ENCODE results near the gene USP10.

The USP10 gene

DNA sequence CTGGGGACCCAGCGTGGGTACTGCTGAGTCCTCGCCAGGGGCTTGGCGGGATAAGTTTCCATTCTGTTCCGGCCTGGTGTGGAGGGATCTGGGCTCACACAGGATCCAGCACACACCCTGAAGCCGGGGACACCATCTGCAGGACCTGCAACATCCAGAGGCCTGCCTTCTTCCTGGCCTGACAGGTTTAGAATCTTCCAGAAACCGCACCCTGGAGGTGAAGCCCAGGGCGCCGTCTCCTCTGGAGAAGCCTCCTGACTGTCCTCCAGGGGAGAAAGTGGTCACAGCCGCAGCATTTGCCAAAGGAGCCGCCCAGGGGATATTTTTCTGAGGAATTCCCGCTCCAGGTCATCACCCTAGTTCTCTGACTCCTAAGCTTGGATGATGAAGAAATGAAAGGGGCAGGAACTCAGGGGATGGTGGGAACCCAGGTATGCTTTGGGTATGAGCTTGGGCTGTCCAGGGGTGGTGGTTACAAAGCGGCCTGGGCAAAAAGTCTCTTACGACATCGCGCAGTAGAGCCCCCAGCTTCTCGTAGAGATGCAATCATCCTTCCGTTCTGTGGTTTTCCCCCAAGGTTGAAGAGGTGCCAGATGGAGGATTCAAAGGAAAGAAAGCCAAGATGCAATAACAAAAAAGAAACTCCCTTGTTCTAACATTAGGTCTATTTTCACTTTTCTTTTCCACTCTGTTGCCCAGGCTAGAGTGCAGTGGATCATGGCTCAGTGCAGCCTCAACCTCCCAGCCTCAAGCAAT is 110.9 kb downstream of the USP10 start:
- peak; percentile 33 for DNase-seq

DNA sequence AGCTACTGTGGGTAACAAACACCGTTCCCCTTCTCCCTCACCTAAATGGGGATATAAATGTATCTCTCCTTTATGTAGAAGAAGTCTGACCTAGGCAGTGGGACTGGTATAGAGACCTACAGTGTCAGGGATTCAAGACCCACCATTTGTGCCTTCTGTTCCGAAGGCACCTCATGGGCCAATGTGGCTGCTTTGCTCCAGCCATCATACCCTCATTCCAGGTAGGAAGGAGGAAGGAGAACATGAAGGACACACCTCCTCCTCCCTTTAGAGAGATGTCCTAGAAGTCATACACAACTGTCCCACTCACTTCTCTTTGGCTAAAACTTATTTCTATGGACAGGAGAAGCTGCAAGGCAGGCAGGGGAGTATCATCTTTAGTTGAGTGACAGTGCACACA is 111.7 kb downstream of the USP10 start:
- DNase-seq, result no peak

DNA sequence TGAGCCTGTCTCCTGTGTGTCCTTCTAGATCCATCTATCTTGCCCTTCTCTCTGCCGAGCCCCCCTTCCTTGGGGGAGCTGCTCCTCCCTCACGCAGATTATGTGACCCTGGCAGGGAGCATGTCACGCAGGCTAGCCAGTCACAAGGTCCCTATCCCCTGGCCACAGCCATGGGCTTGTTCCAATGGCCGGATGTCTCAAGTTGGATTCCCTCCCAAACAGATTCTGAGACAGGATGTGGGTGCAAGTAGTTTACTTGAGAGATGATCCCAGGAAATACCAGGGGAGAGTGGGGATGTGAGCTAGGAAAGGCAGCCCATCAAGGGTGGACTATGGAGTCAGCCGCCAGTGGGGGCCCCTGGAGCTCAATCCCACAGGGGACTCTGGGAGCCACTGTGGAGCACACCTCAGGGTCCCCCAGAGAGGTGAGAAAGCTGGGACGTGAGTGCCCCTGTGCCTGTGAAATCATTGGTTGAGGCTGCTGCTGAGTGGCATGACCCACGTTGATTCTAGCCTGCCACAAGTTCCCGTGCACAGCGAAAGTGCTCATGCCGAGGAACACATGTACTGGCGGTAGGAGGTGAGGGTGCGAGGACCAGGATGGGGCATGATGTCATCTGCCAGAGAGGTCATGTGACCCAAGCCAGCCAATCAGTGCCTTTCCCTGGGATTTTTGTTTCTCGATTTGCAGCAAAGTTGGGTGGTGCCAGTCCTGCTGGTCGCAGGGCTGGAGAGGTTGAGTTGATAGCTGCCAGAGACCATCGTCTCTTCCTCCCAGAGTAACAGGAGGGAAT is 113.5 kb downstream of the USP10 start:
- no peak for DNase-seq

DNA sequence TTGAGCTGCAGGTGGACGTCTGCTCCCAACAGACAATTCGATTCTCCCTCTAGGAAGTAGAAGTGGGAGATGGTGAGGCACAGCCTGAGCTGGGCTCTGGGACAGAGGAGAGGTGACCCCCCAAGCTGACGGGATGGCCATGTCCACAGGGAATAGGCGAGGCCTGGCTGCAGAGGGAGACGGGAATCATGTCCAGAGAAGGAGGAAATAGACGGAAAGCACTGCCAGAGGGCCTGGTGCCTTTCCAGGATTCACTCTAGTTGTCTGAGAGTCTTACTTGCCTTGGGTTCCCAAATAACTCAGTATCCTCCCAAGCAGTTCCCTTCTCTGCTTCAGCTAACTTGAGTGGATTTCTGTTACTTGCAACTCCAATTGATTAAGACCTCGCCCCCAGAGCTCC is 115.7 kb downstream of the USP10 start:
- DNase-seq, result no peak

DNA sequence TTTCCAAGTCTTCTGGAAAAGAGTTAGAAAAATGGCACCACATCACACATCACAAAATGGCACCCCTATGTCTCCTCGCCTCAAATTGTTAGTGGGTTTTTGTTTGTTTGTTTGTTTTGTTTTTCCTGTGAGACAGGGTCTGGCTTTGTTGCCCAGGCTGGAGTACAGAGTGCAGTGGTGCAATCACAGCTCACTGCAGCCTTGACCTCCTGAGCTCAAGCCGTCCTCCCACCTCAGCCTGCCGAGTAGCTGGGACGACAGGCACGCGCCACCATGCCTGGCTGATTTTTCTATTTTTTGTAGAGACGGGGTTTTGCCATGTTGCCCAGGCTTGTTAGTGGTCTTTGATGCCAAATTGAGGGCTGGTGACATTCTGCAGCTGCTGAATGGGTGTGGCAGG is 116.2 kb downstream of the USP10 start:
- no peak for DNase-seq

DNA sequence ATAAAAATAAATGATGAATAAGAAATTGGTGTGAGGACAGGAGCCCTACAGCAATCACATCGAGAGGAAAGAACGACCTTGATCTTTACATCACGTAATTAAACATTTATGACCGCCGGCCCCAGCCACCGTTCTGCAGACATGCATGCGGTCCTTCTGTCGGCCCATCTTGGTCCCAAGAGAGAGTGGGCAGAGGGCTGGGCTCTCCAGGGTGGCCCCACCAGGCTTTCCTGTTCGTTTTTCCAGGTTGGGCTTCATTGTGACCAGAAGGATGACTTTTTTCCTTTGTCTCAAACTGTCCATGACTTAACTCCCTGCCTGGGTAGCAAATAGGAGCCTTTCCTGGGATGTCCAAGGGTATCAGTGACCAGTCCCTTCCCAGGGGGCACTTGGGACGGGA is 116.7 kb downstream of the USP10 start:
- DNase-seq, result no peak

DNA sequence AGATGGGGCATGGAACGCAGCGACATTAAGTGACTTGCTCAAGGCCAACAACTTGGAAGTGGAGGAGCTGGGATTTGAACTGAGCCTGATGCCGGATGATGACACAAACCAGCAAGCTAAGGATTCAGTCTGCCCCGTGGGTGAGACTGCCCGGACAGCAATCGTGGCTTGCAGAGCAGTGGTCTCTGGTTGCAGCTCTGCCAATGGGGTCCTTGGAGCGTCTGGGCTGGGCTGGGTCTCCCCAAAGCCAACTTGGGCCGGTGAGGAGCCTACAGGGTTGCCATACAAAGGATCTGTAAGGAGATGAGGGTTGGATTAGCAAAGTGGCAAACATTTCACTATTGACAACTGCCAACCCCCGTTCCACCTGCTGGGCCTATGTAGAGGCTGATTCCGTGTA is 117.4 kb downstream of the USP10 start:
- DNase-seq, result no peak

DNA sequence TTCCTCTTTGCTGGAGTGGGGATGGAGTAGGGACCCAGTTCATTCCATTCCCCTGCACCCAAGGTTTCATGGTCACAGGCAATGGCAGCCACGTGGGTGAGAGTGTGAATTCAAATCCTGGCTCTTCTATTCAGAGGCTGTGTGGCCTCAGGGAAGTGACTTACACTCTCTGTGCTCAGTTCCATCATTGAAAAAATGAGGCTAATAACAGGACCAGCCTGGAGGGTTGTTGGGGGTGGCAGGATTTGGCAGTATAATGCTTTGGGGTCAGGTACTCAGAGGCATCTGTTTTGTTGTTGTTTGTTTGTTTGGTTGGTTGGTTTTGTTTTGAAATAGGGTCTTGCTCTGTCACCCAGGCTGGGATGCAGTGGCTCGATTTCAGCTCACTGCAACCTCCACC is 117.8 kb downstream of the USP10 start:
- no peak for DNase-seq

DNA sequence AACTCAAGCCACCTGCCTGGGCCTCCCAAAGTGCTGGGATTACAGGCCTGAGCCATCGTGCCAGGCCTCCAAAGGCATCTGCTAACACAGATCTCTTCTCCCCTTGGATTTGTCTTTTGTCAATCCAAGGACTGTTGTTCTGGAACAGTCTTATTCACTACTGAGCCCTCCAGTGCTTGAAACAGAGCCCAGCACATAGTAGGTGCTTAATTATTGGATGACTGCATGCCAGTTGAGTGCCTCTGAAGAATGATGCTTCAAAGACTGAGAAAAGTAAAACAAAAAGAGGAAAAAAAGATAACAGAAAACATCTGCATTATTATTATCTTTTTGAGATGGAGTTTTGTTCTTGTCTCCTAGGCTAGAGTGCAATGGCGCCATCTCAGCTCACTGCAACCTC is 118.3 kb downstream of the USP10 start:
- DNase-seq, result no peak

DNA sequence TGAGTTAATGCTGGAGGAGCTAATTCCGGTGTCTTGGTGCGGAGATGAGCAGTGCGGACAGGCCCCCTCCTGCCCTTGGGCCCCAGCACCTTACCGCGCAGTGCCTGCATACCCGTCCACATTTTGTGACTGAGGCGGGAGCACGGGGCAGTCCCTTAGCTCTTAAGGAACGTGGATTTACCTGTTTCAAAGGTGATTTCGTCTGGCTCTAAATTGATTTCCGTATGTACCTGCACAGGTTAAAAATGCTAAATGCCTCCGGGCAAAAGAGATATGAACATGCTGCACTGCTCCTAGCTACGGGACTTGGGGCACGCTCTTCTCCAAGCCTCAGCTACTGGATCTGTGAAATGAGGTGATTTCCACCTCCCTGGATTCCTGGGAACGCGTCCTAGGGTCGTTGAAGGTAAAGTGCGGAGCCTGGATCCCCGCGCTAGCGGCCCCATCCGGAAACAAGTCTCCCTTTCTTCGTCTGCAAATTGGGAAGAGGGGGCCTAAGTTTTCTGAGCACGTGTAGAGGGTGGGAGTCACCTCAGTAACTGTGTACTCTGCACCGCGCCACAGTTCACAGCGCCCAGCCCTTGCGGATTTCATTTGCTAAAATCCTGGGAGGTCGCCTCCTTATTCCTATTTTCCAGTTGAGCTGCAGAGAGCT is 119.3 kb downstream of the USP10 start:
- DNase-seq, result no peak

DNA sequence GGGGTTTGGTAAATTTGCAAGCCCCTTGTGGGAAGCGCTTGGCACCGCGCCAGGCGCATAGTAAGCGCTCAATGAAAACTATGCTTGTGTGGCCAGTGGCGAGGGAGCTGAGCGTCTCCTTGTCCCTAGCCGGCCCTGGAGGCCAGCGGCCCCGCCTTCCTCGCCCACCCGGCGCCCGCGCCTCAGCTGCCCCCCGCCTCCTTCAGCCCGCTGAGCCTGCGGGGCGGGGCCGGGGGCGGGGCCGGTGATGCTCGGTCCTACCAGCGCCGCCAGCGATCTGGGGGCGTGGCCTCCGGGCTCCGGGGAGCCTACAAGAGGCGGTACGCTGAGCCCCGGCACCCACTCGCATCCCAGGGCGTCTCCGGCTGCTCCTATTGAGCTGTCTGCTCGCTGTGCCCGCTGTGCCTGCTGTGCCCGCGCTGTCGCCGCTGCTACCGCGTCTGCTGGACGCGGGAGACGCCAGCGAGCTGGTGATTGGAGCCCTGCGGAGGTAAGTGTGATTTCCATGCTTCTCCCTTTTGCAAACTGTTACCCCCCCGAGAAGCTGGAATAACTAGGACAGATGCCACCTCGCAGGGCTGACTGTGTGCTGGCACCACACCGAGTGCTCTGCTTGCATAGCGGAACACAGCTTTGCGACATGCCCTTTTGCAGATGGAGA is 120.0 kb downstream of the USP10 start, which contains the start of gene CRISPLD2:
Gene CRISPLD2, plus strand, starts transcription at position 342 of the 661 bp plus-strand sequence. CDS start 18,511 bp downstream, outside the sequence.
- peak; percentile 92 for DNase-seq

DNA sequence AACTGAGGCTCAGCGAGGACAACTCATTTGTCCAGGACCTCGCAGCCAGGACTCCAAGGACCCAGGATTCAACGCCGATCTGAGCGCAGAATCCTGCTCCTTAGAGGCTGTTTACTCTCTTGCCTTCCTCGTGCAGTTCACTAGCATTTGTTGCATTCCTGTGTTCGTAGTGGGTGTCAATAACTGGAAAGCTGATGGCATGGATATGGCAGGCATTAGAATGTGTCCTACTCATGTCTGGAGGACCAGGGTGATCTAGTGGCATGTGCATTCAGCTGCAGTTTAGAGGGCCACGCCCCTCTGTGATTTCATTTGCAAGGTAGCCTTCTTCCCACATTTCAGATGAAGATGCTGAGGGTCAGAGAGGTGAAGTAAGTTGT is 120.5 kb downstream of the USP10 start:
- no peak for DNase-seq

DNA sequence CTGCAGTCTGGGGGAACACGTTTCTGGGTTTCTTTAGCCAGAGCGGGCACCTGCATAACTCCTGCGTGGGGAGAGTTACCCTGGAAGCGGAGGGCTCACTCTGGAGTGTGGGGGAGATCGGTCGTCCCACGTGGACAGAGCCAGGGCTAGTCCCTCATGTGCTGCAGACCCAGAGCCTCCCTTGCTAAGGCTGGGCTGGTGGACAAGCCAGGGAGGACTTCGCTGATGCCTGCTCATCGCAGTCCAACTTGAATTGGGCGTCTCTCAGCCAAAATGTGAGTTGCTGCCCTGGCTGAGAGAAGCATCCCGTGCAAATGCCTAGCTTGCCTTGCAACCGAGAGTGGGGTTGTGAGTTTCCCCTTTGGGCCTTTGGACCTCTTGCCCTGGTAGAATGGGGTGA is 121.0 kb downstream of the USP10 start:
- DNase-seq, result no peak

DNA sequence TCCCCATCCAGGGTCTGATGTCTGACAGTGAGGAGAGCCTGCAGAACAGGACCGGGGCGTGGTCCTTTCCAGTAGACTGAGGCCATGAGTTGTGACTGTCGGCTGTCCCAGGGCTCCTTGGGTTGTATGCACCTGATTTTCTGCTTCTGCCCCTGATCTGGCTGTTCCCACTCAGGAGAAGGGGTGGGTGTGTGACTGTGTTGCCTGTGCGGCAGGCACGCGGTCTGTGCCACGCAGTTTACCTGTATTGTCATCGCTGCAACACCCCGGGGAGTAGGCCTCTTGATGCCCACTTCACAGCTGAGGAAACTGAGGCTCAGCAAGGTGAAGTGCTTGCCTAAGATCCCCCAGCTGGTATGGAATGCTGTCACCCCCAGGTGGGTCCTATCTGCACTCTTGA is 121.4 kb downstream of the USP10 start:
- DNase-seq, result no peak

DNA sequence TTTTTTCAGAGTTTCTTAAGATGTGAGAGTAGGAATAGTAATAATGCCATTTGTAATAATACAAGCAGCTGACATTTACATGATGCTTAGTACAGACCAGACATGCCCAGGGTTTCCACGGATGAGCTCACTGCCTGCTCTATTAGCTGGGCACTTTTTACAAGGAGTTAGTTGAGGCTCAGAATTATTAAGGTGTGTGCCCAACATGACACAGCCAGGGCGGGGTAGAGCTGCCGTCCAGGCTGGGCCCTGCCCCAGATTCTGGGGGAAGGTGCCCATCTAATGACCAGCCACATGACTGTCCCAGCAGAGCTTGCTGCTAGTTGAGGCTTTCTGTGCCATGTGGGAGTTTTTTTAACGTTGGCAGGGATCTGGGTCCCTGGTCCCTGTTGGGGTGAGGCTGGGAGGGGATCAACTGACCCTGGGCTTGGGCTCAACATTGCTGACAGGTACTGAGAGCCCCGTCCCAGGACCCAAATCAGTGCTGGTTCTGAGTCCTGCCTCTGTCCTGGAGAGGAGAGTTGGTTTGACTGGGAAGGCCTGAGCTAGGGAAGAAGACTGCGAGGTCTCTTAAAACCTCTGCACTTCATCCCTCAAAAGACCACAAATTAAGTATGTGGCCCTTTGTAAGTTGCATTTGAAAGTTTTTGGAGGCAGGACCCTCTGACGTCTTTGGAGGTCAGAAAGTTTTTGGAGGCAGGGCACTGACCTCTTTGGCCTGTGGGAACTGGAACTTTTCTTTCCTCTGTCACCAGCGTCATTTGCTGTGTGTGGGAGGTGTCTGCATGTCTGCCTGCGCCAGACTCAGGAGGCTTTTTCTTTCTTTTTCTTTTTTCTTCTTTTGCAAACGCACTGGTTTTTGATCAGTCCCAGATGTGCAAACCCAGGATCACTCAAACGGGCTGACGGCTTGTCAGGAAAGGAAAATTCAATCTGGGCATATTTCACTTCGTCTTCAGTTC is 122.2 kb downstream of the USP10 start:
- DNase-seq, result no peak

DNA sequence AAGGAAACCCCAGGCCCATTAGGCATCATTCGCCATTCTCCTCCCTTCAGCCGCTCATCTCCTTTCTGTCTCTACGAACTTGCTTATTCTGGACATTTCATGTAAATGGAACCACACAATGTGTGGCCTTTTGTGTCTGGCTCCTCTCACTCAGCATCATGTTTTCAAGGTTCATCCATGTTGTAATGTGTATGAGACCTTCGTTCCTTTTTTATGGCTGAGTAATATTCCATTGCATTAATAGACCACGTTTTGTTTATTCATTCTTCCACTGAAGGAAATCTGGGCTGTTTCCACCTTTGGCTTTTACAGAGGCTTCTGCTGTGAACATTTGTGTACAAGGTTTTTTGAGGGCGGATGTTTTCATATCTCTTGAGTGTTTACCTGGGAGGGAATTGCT is 123.2 kb downstream of the USP10 start:
- DNase-seq, result no peak

DNA sequence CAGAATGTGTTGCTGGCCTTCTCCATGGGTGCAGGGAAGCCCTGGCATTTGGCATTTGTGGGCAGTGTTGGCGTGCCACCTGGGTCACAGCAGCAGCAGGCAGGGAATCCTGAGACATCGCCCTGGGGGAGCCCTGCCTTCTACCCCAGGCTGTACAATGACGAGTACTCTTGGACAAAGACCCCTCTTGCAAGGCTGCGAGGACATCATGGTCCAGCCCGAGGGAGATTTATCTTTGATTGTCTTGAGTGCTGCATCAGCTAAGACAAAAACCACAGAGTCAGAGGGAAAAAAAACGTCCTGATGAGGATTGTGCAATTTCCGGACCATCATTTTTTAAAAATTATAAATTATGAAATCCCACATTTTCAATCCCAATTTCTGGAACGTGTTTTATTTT is 123.7 kb downstream of the USP10 start:
- DNase-seq, result no peak

DNA sequence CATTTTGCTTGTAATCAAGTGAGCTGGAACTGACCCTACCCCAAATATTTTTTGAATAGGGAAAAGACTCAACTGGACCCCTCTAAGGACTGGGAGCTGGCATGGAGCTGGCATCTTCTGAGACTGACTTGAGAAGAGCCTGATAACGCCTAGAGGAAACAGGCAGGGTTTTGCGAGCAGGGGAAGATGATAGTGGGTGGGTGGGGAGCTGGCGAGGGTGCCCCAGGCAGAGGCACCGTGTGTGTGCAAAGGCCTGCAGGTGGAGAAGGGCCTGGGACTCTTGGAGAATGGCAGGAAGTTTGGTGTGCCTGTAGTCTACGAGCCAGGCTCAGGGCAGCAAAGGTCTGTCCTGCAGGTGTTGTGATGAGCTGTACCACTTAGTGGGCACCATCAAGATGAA is 124.1 kb downstream of the USP10 start:
- DNase-seq, result no peak

DNA sequence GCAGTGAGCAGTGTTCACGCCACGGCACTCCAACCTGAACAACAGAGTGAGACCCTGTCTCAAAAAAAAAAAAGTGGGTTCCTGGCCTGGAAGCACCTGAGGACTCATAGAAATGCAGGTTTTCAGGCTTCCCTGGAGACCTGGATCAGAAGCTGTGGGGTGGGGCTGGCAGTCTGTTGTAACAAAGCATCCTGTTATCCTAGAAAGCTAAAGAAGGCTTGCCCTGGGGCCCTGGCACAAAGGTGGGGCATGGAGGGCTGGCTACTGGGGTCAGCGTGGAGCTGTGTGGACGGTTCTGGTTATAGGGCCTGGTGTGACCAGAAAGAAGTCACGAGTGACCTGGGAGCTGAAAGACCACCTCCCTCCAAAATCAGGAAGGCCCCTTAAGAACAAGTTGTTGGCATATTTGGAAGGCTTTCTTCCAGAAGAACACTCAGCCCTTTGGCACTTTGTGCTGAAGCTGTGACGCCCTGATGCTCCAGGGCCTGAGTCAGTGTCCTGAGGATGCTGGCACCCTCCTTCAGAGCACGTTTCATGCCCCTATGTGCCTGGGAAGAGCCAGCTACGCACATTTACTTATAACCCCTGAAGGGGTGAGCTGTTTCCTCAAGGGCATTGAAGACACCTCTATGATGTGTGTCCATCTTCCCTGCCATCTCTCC is 126.2 kb downstream of the USP10 start:
- DNase-seq, result no peak

DNA sequence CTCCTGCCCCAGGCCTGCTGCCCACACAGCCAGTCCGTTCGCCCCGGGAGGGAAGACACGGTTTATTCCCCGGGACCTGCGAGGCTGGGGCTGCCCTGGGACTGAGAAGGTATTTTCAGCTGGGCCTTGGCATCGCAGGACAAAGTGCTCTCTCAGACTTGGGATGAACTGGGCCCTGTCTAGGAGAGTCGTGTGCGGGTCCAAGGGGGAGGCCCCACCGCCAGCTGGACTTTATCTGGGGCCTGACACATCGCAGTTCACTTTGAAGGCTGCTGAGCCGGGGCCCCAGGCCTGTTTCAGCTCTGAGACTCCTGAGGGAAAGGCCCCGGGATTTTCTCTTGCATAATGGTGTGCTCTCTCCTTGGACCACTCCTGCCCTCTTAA is 126.8 kb downstream of the USP10 start:
- no peak for DNase-seq

DNA sequence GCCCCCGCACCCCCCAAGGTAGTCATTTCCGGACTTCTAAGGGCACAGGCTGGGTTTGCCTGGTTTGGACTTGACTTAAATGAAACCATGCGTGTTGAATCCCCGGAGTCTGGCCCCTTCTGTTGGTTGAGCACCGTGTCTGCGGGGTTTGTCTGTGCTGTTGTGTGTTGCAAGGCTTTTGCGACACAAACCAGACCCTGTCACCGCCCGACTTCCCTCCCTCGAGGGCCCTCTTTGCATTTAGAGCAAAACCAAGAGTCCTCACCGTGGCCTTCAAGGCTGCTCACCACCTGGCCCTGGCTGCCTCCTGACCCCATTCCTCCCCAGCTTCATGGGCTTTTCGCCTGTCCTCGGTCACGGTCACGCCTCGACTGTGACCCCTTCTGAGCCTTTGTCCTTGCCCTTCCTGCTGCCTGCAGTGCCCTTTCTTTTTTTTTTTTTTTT is 127.4 kb downstream of the USP10 start:
- no peak for DNase-seq

DNA sequence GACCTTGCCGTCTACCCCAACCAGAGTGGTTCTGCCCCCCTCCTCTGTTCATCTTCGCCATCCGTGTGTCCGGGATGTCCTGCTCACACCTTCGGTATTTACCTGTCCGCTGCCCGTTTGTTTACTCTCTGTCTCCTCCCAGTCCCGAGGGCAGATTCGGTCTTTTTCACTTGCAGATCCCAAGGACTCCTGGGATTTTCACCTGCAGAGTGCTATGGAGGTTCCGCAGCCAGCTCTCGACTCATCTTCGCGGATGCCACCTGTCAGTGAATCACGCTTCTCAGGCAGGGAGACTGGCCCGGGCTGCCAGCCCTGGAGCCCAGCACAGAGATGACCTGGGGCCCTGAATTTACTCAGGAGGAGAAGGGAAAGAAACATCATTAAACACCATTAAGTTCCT is 128.1 kb downstream of the USP10 start:
- no peak for DNase-seq

Data from activated CD4-positive, alpha-beta T cell treated with anti-CD3 and anti-CD28 coated beads for 48 hours (primary cell).